Upper lobe of left lung (tissue), 6 donors: ENCODE data around the gene ZNF639. TPM values are rescaled to one million over a fixed set of nuclear protein-coding genes. Genes with fewer than 3 reads are reported as not detected.

Source experiments
- ATAC-seq, 2 donors: fragments of 200-7000 bp; cut with Tn5 transposase; one replicate each; pipeline ENCODE4 v1.9.1; 2022; ENCODE audit warnings: mild to moderate bottlenecking in 2 of 2, moderate library complexity in 2 of 2; ENCODE audit not compliant: low FRiP score in 2 of 2
- DNase-seq, 2 donors: peaks; one replicate each; pipeline ENCODE4 v3.0.0-alpha.2; 2019 to 2020
- H3K27ac ChIP-seq, 4 donors: fragments of 200-600 bp; sonication (generic); one replicate each; pipeline ENCODE4 v1.5.1; 2016 to 2019
- H3K27me3 ChIP-seq, 4 donors: fragments of 200-600 bp; sonication (generic); one replicate each; pipeline ENCODE4 v1.5.1; 2017 to 2019
- H3K36me3 ChIP-seq, 4 donors: fragments of 200-600 bp; sonication (generic); one replicate each; pipeline ENCODE4 v1.5.1; 2016 to 2019
- H3K4me1 ChIP-seq, 4 donors: fragments of 200-600 bp; sonication (generic); one replicate each; pipeline ENCODE4 v1.5.1; 2018 to 2019
- H3K4me3 ChIP-seq, 4 donors: fragments of 200-600 bp; sonication (generic); one replicate each; pipeline ENCODE4 v1.5.1; 2017 to 2019; ENCODE audit warnings: mild to moderate bottlenecking in 2 of 4, moderate library complexity in 1 of 4
- H3K9me3 ChIP-seq, 4 donors: fragments of 200-600 bp; sonication (generic); one replicate each; pipeline ENCODE4 v1.5.1; 2018 to 2019
- EP300 ChIP-seq, 4 donors: sonication (generic); formaldehyde crosslinking; IDR thresholded peaks; one replicate each; pipeline ENCODE4 v1.5.1; 2017; ENCODE audit warnings: antibody characterized with exemption in 4 of 4, control low read depth in 2 of 4
- POLR2A ChIP-seq, 4 donors: fragments of 450-650 bp; IDR thresholded peaks; one replicate each; pipeline ENCODE4 v1.5.1; 2016 to 2017; ENCODE audit warnings: antibody characterized with exemption in 4 of 4, mild to moderate bottlenecking in 2 of 4
- POLR2AphosphoS5 ChIP-seq, 2 donors: sonication (generic); formaldehyde crosslinking; IDR thresholded peaks; one replicate each; pipeline ENCODE4 v1.5.1; 2017; ENCODE audit warnings: antibody characterized with exemption in 2 of 2
- WGBS, 2 donors: methylation state at CpG; one replicate each; pipeline ENCODE4 v1.1.5; 2017 to 2018; 5-methylcytosine and 5-hydroxymethylcytosine counted together
- total RNA-seq, 6 donors: library from RNA; depleted of rRNA in 4 of 6; stranded (reverse); fragments of >200 nt in 4 of 6; gene quantifications; one replicate each; pipeline versions ENCODE4 v1.1.0 to v1.2.1, GENCODE V29; 2016 to 2021
- TF ChIP-seq, protein P1 (sequence below), 6 experiments: fragments of 450-650 bp in 4 of 6; fragments of 200-600 bp in 2 of 6; sonication (generic) in 2 of 6; IDR thresholded peaks; one replicate each; pipeline ENCODE4 v1.5.1; 2016 to 2019; ENCODE audit warnings: antibody characterized with exemption in 6 of 6
- donor health status: DM: no; HTN: no; CAD: no; lungs with moderate emphysema.
- donor health status: DM: no; HTN: yes; CAD: no; lungs with severe emphysema.

Gene ZNF639
- total RNA-seq, 6 donors from 2014 or later, result 12.0 to 57.3 (median 23.7) TPM

DNA sequence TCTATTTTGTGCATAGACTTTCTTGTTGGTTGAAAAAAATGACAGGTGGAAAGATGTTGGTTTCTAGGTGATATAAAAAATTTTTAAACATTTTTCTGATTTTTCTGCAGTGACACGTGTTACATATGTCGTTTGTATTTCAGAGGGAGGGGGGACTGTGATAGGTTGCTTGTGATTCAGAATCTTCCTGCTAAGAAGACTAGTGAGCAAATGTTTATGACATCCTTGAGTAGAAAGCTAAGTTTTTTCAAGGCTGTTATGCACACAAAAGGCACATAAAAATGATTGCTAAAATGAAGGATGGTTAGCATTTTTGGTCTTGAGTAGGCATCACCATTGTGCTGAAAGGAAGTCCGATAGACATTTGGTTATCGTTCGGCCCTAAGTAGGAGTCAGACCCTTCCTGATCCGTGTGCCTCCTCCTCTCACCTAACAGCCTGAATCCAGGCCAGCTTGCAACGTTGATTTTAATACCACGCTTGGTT is 1.5 kb downstream of the ZNF639 start:
- TF ChIP-seq EP300 (IDR thresholded peaks at IDR 0.05), result no peak
- TF ChIP-seq POLR2A (IDR thresholded peaks at IDR 0.05), result no peak
- TF ChIP-seq, protein P1, sequence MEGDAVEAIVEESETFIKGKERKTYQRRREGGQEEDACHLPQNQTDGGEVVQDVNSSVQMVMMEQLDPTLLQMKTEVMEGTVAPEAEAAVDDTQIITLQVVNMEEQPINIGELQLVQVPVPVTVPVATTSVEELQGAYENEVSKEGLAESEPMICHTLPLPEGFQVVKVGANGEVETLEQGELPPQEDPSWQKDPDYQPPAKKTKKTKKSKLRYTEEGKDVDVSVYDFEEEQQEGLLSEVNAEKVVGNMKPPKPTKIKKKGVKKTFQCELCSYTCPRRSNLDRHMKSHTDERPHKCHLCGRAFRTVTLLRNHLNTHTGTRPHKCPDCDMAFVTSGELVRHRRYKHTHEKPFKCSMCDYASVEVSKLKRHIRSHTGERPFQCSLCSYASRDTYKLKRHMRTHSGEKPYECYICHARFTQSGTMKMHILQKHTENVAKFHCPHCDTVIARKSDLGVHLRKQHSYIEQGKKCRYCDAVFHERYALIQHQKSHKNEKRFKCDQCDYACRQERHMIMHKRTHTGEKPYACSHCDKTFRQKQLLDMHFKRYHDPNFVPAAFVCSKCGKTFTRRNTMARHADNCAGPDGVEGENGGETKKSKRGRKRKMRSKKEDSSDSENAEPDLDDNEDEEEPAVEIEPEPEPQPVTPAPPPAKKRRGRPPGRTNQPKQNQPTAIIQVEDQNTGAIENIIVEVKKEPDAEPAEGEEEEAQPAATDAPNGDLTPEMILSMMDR (IDR thresholded peaks at IDR 0.05), result no peak
- no peak for TF ChIP-seq POLR2AphosphoS5 (IDR thresholded peaks at IDR 0.05)
- DNase-seq (no peak), ATAC-seq (no peak)
- 2% methylated on average over 8 of the region's 8 CpGs for WGBS, 2 donors
- Histone ChIP-seq H3K27me3 (no peaks in the 10 kb centered on the region), H3K4me3 (peak overlapping the region; percentile 63 to 93 (median 84)), H3K4me1 (peaks cover 13 to 32% (median 20%) of the 10 kb centered on the region in 4 donors), H3K9me3 (no peaks in the 10 kb centered on the region), H3K36me3 (peaks cover 5 to 21% (median 9%) of the 10 kb centered on the region in 4 donors), H3K27ac (peak overlapping the region in 3 of 4 donors; percentile 87 to 98 (median 94))

DNA sequence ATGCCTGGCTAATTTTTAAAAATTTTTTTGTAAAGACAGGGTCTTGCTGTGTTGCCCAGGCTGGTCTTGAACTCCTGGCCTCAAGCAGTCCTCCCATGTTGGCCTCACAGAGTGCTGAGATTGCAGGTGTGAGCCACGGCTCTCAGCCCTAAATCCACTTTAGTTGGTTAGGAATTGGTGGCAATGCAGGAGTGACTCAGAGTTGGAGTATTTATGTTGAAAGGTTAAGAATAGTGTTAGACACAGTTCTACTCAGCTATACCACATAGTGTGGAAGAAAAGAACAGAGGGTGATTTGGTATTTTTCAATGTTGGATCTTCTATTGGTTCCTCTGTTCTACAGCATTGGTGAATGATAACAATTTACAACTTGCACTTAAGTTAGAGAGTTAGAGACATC is 7.6 kb downstream of the ZNF639 start:
- DNase-seq, result no peak
- Histone ChIP-seq H3K27me3 (no peaks in the 10 kb centered on the region), H3K27ac (no peak overlapping the region), H3K4me3 (no peak overlapping the region), H3K9me3 (no peaks in the 10 kb centered on the region), H3K4me1 (peaks cover 0 to 5% (median under 1%) of the 10 kb centered on the region in 4 donors), H3K36me3 (peaks cover 22 to 78% (median 44%) of the 10 kb centered on the region in 4 donors)
- TF ChIP-seq EP300 (IDR thresholded peaks at IDR 0.05), result no peak
- no peak for TF ChIP-seq POLR2A (IDR thresholded peaks at IDR 0.05)
- no peak for TF ChIP-seq POLR2AphosphoS5 (IDR thresholded peaks at IDR 0.05)
- TF ChIP-seq, protein P1 (IDR thresholded peaks at IDR 0.05), result no peak
- ATAC-seq, result no peak
- 88 to 94% methylated on average over 1 of the region's 1 CpG for WGBS, 2 donors

DNA sequence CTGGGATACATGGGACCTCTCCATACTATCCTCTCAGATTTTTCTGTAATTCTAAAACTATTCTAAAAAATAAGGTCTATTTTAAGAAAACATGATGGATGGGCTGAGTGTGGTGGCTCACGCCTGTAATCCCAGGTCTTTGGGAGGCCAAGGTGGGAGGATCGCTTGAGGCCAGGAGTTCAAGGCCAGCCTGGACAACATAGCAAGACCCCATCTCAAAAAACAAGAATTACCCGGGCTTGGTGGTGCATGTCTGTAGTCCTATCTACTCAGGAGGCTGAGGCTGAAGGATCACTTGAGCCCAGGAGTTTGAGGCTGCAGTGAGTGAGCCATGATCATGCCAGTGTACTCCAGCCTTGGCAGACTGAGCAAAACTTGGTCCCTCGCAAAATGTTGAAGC is 9.4 kb downstream of the ZNF639 start:
- H3K4me3 ChIP-seq, result no peak overlapping the region
- H3K9me3 ChIP-seq, result no peaks in the 10 kb centered on the region
- H3K36me3 ChIP-seq, result peaks cover 22 to 90% (median 44%) of the 10 kb centered on the region in 4 donors
- no peaks in the 10 kb centered on the region for H3K4me1 ChIP-seq
- WGBS, 2 donors, result 94 to 96% methylated on average over 4 of the region's 4 CpGs
- ATAC-seq, result no peak
- TF ChIP-seq POLR2AphosphoS5 (IDR thresholded peaks at IDR 0.05) (no peak), EP300 (IDR thresholded peaks at IDR 0.05) (no peak), POLR2A (IDR thresholded peaks at IDR 0.05) (no peak)
- TF ChIP-seq, protein P1 (IDR thresholded peaks at IDR 0.05), result no peak
- no peaks in the 10 kb centered on the region for H3K27me3 ChIP-seq
- DNase-seq, result no peak
- no peak overlapping the region for H3K27ac ChIP-seq

DNA sequence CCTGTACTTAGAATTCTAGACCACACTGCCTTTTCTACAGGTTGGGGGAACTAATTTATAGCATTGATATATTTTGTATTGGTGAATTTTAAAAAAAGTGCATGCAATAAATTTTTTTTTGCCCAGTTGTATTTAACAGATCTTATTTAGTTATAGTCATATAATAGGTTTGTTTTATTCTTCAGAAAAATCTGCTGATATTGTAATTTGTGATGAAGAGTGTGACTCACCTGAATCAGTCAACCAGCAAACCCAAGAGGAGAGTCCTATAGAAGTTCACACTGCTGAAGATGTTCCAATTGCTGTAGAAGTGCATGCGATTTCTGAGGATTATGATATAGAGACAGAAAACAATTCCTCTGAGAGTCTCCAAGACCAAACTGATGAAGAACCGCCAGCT is 10.3 kb downstream of the ZNF639 start:
- Histone ChIP-seq H3K4me3 (no peak overlapping the region), H3K36me3 (peaks cover 20 to 96% (median 44%) of the 10 kb centered on the region in 4 donors), H3K27me3 (no peaks in the 10 kb centered on the region), H3K4me1 (no peaks in the 10 kb centered on the region), H3K27ac (no peak overlapping the region), H3K9me3 (no peaks in the 10 kb centered on the region)
- ATAC-seq, result no peak
- WGBS, 2 donors, result 91 to 96% methylated on average over 2 of the region's 2 CpGs
- TF ChIP-seq POLR2AphosphoS5 (IDR thresholded peaks at IDR 0.05), result no peak
- TF ChIP-seq POLR2A (IDR thresholded peaks at IDR 0.05), result no peak
- TF ChIP-seq, protein P1 (IDR thresholded peaks at IDR 0.05), result no peak
- TF ChIP-seq EP300 (IDR thresholded peaks at IDR 0.05), result no peak
- DNase-seq, result no peak

DNA sequence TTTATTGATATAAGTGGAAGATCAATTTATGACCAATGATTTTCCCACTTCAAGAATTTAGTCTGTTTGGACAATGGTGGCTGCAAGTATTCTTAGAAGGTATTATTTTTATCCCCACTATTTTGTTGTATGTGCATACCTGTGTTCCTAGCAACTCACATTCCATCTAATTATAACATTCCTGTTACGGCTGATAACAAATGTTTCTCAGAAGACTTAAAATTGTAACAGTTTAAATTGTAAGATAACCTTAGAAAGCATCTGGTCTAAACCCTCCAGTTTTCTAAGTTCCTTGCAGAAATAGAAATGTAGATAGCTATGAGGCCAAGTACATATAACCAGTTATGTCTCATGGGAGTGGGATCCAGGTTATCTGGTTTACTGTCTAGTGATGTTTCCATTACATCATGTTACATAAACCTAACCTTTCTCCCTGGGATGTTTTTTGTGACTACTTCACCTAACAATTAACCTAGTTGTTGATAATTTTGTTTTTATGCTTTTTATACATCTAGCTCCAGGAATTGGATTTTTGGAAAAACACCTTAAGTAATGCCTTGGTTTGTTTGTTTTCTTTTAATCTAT is 13.6 kb downstream of the ZNF639 start:
- WGBS, 2 donors, result 87 to 100% methylated on average over 1 of the region's 1 CpG
- H3K36me3 ChIP-seq, result peaks cover 12 to 63% (median 22%) of the 10 kb centered on the region in 4 donors

More for the DNA sequence above, 13.6 kb downstream of the ZNF639 start:
- H3K4me3 ChIP-seq, result no peak overlapping the region
- TF ChIP-seq, protein P1 (IDR thresholded peaks at IDR 0.05), result no peak
- TF ChIP-seq POLR2AphosphoS5 (IDR thresholded peaks at IDR 0.05) (no peak), POLR2A (IDR thresholded peaks at IDR 0.05) (no peak), EP300 (IDR thresholded peaks at IDR 0.05) (no peak)
- ATAC-seq, result no peak
- H3K27ac ChIP-seq, result no peak overlapping the region
- H3K27me3 ChIP-seq, result no peaks in the 10 kb centered on the region
- DNase-seq, result no peak
- H3K4me1 ChIP-seq, result no peaks in the 10 kb centered on the region
- H3K9me3 ChIP-seq, result no peaks in the 10 kb centered on the region
